GM18499 (cell line): Measurements from ENCODE around the gene S100A11.

ENCODE experiments used
- ATAC-seq: cut with Tn5 transposase; IDR thresholded peaks from one replicate; pipeline ENCODE4 v1.9.1; 2021; ENCODE audit warnings: moderate number of reproducible peaks; ENCODE audit not compliant: insufficient read depth, unreplicated experiment

The S100A11 gene

GRCh38 chr1:152005360-152005912, 31.4 kb downstream of the S100A11 start:
- ATAC-seq, result no peak

GRCh38 chr1:152003846-152004442, 32.9 kb downstream of the S100A11 start:
- no peak for ATAC-seq

- ATAC-seq, result no peak
These were observed 33.8 kb downstream of the S100A11 start for GRCh38 chr1:152002960-152003359.

- ATAC-seq, result no peak
These were observed 34.9 kb downstream of the S100A11 start for GRCh38 chr1:152001631-152002584.

- no peak for ATAC-seq
These were observed 35.7 kb downstream of the S100A11 start for GRCh38 chr1:152000964-152001630.

GRCh38 chr1:151998611-151999362, 38.0 kb downstream of the S100A11 start:
- ATAC-seq, result no peak

- ATAC-seq, result no peak
These were observed 39.6 kb downstream of the S100A11 start for GRCh38 chr1:151997284-151997570.

- no peak for ATAC-seq
These were observed 41.0 kb downstream of the S100A11 start for GRCh38 chr1:151995774-151996173.

- no peak for ATAC-seq
These were observed 41.8 kb downstream of the S100A11 start for GRCh38 chr1:151994956-151995355.

GRCh38 chr1:151993734-151994496, 42.9 kb downstream of the S100A11 start, which contains the start of gene S100A10:
Gene S100A10, minus strand, starts transcription at chr1:151993859. Its CDS starts 7,629 bp downstream, at chr1:151986230.
- ATAC-seq, result no peak

- ATAC-seq, result no peak
These were observed 43.6 kb downstream of the S100A11 start for GRCh38 chr1:151993084-151993733.

- ATAC-seq, result no peak
These were observed 44.3 kb downstream of the S100A11 start for GRCh38 chr1:151992303-151993083.

- ATAC-seq, result no peak
These were observed 45.0 kb downstream of the S100A11 start for GRCh38 chr1:151991663-151992302.

- ATAC-seq, result no peak
These were observed 46.0 kb downstream of the S100A11 start for GRCh38 chr1:151990856-151991198.

- ATAC-seq, result no peak
These were observed 46.5 kb downstream of the S100A11 start for GRCh38 chr1:151990058-151990855.

- no peak for ATAC-seq
These were observed 47.5 kb downstream of the S100A11 start for GRCh38 chr1:151989211-151989862.
